Measurements from ENCODE around the gene HEATR1.

GRCh38 chr1:236507022-236507700 lies 97.2 kb downstream of the HEATR1 start:
- TF ChIP-seq POLR2A (IDR thresholded peaks at IDR 0.05): no peak
- TF ChIP-seq CTCF (IDR thresholded peaks at IDR 0.05): no peak

Data from testis (tissue), 2 donors.